H1 (cell line): ENCODE data around the gene MNX1. TPM values are rescaled to one million over a fixed set of nuclear protein-coding genes. Genes with fewer than 3 reads are reported as not detected.

Experiments
- CTCF ChIA-PET: fragments of 300-600 bp; sonication (Branson Sonifier 250); formaldehyde crosslinking; loops from one replicate; lab custom pipeline; 2021; ENCODE audit not compliant: partially characterized antibody; lab: Charles Lee
- POLR2A ChIA-PET: fragments of 300-600 bp; sonication (Branson Sonifier 250); formaldehyde crosslinking; loops from one replicate; lab custom pipeline; 2021; ENCODE audit warnings: inconsistent platforms; ENCODE audit not compliant: partially characterized antibody; lab: Charles Lee
- DNase-seq, 2 experiments: peaks; one replicate each; pipeline versions ENCODE4 v3.0.0 to v3.0.0-alpha.2; 2010 to 2022; ENCODE audit warnings: low spot score in 2 of 2, low read depth in 1 of 2, mixed read lengths in 1 of 2
- FAIRE-seq: peaks from 2 replicates; lab custom pipeline; 2011; peaks lifted over from hg19 to GRCh38; lab: Jason Lieb, UNC
- H2AFZ ChIP-seq: 2 replicates; pipeline ENCODE4 v1.8.1; 2012; ENCODE audit warnings: low read length, inconsistent platforms
- H2AK5ac ChIP-seq: 2 replicates; pipeline ENCODE4 v1.6.1; 2013; ENCODE audit warnings: low read depth, low read length
- H2BK120ac ChIP-seq: replicated peaks from 2 replicates; pipeline ENCODE3; 2013; ENCODE audit warnings: low read depth, low read length, inconsistent platforms
- H2BK12ac ChIP-seq: 2 replicates; pipeline ENCODE4 v1.6.1; 2013; ENCODE audit warnings: low read depth, low read length
- H2BK15ac ChIP-seq: 2 replicates; pipeline ENCODE4 v1.6.1; 2013; ENCODE audit warnings: low read length
- H2BK20ac ChIP-seq: 2 replicates; pipeline ENCODE4 v1.6.1; 2013; ENCODE audit warnings: low read length
- H2BK5ac ChIP-seq: 2 replicates; pipeline ENCODE4 v1.6.1; 2013; ENCODE audit warnings: low read depth, low read length
- H3K14ac ChIP-seq: 2 replicates; pipeline ENCODE4 v1.6.1; 2013; ENCODE audit warnings: inconsistent platforms; ENCODE audit not compliant: insufficient read length
- H3K18ac ChIP-seq: 2 replicates; pipeline ENCODE4 v1.6.1; 2013; ENCODE audit warnings: low read length; ENCODE audit errors: extremely low read depth
- H3K23ac ChIP-seq: 2 replicates; pipeline ENCODE4 v1.6.1; 2013; ENCODE audit warnings: inconsistent platforms; ENCODE audit not compliant: insufficient read length
- H3K23me2 ChIP-seq: 2 replicates; pipeline ENCODE4 v1.6.1; 2013; ENCODE audit warnings: low read depth, low read length
- H3K27ac ChIP-seq: 2 replicates; pipeline ENCODE4 v1.6.1; 2011; ENCODE audit warnings: low read depth, low read length, inconsistent platforms
- H3K27me3 ChIP-seq, 4 experiments: replicated peaks in 1 of 4; 1 replicate in 1 of 4; 2 replicates in 3 of 4; pipeline versions ENCODE4 v1.6.1 to v1.8.1; 2011 to 2013; ENCODE audit warnings: low read length in 3 of 4, mild to moderate bottlenecking in 3 of 4, inconsistent platforms in 2 of 4, mixed read lengths in 2 of 4, moderate library complexity in 1 of 4; ENCODE audit not compliant: control insufficient read depth in 3 of 4, insufficient read depth in 3 of 4; ENCODE audit errors: extremely low read depth in 1 of 4
- H3K36me3 ChIP-seq, 4 experiments: 2 replicates each; pipeline versions ENCODE4 v1.6.1 to v1.8.1; 2011 to 2013; ENCODE audit warnings: mild to moderate bottlenecking in 4 of 4, low read length in 3 of 4, moderate library complexity in 2 of 4, control low read depth in 1 of 4, inconsistent platforms in 1 of 4; ENCODE audit not compliant: insufficient read depth in 4 of 4, control insufficient read depth in 2 of 4
- H3K4ac ChIP-seq: replicated peaks from 2 replicates; pipeline ENCODE3; 2013; ENCODE audit warnings: low read length, low read depth, mixed read lengths, inconsistent platforms; ENCODE audit not compliant: insufficient read length
- H3K4me1 ChIP-seq, 4 experiments: replicated peaks in 1 of 4; 1 replicate in 1 of 4; 2 replicates in 3 of 4; pipeline versions ENCODE4 v1.6.1 to v1.8.1; 2011 to 2013; ENCODE audit warnings: low read length in 3 of 4, inconsistent platforms in 2 of 4, mixed read lengths in 1 of 4; ENCODE audit not compliant: insufficient read depth in 4 of 4, control insufficient read depth in 3 of 4
- H3K4me2 ChIP-seq, 2 experiments: 2 replicates each; pipeline versions ENCODE4 v1.6.1 to v1.8.1; 2011 to 2013; ENCODE audit warnings: low read depth in 2 of 2, low read length in 2 of 2, control low read depth in 1 of 2, inconsistent platforms in 1 of 2, mild to moderate bottlenecking in 1 of 2; ENCODE audit not compliant: insufficient read depth in 1 of 2
- H3K4me3 ChIP-seq, 4 experiments: fragments of 200-600, 300-600 bp in 1 of 4; sonication (generic), shearing (Covaris generic), sonication (Bioruptor Twin) in 1 of 4; 2 replicates each; pipeline versions ENCODE4 v1.5.1 to v1.8.1; 2011 to 2016; ENCODE audit warnings: low read length in 4 of 4, low read depth in 3 of 4, control low read depth in 2 of 4, inconsistent platforms in 2 of 4, mild to moderate bottlenecking in 2 of 4, mixed read lengths in 1 of 4, moderate library complexity in 1 of 4; ENCODE audit not compliant: insufficient read depth in 2 of 4; ENCODE audit errors: extremely low read depth in 1 of 4
- H3K56ac ChIP-seq: replicated peaks from 2 replicates; pipeline ENCODE3; 2013; ENCODE audit warnings: low read depth, mild to moderate bottlenecking, mixed read lengths, low read length, inconsistent platforms; ENCODE audit not compliant: insufficient read length
- H3K79me1 ChIP-seq: 2 replicates; pipeline ENCODE4 v1.6.1; 2013; ENCODE audit warnings: low read depth, low read length, control low read depth
- H3K79me2 ChIP-seq, 2 experiments: 2 replicates each; pipeline versions ENCODE4 v1.6.1 to v1.8.1; 2012 to 2013; ENCODE audit warnings: low read length in 2 of 2, mild to moderate bottlenecking in 2 of 2, inconsistent platforms in 1 of 2; ENCODE audit not compliant: insufficient read depth in 2 of 2, control insufficient read depth in 1 of 2
- H3K9ac ChIP-seq, 4 experiments: replicated peaks in 1 of 4; 1 replicate in 1 of 4; 2 replicates in 3 of 4; pipeline versions ENCODE4 v1.6.1 to v1.8.1; 2011 to 2013; ENCODE audit warnings: low read depth in 3 of 4, low read length in 3 of 4, control low read depth in 2 of 4, mild to moderate bottlenecking in 2 of 4, moderate library complexity in 2 of 4, inconsistent platforms in 1 of 4; ENCODE audit errors: extremely low read depth in 1 of 4
- H3K9me3 ChIP-seq, 2 experiments: 2 replicates each; pipeline versions ENCODE4 v1.6.1 to v1.8.1; 2012 to 2013; ENCODE audit warnings: mild to moderate bottlenecking in 2 of 2, moderate library complexity in 2 of 2, control low read depth in 1 of 2, inconsistent platforms in 1 of 2, low read depth in 1 of 2, low read length in 1 of 2, mixed read lengths in 1 of 2; ENCODE audit not compliant: insufficient read depth in 2 of 2
- H4K20me1 ChIP-seq, 2 experiments: replicated peaks in 1 of 2; 2 replicates each; pipeline versions ENCODE3 to v1.8.1; 2011 to 2013; ENCODE audit warnings: inconsistent platforms in 2 of 2, low read length in 2 of 2, mild to moderate bottlenecking in 1 of 2; ENCODE audit not compliant: insufficient read depth in 2 of 2, control insufficient read depth in 1 of 2
- H4K5ac ChIP-seq: 2 replicates; pipeline ENCODE4 v1.6.1; 2013; ENCODE audit warnings: low read length, low read depth, mixed read lengths, inconsistent platforms; ENCODE audit not compliant: insufficient read length
- H4K8ac ChIP-seq: 2 replicates; pipeline ENCODE4 v1.8.0; 2013; ENCODE audit warnings: mild to moderate bottlenecking, moderate library complexity, low read length, inconsistent platforms; ENCODE audit not compliant: insufficient read depth; ENCODE audit errors: extremely low read depth
- H4K91ac ChIP-seq: replicated peaks from 2 replicates; pipeline ENCODE3; 2013; ENCODE audit warnings: low read length, mixed read lengths, inconsistent platforms; ENCODE audit not compliant: insufficient read length
- CBX8 ChIP-seq: fragments of 300-800, 300-1000 bp; sonication (generic); IDR thresholded peaks from 2 replicates; pipeline ENCODE4 v1.7.1; 2016; ENCODE audit warnings: low read depth, low read length, borderline replicate concordance
- CREB1 ChIP-seq: IDR thresholded peaks from 2 replicates; pipeline ENCODE4 v1.6.1; 2012; ENCODE audit warnings: inconsistent platforms
- EGR1 ChIP-seq: IDR thresholded peaks from 2 replicates; pipeline ENCODE4 v1.6.1; 2011; ENCODE audit warnings: low read depth, low read length, borderline replicate concordance
- GTF2F1 ChIP-seq: IDR thresholded peaks from 2 replicates; pipeline ENCODE4 v1.6.1; 2012; ENCODE audit warnings: low read depth, low read length, improper control_type of control experiment, borderline replicate concordance
- SIN3A ChIP-seq, 2 experiments: IDR thresholded peaks in 1 of 2; conservative IDR thresholded peaks in 1 of 2; 2 replicates each; pipeline ENCODE4 v1.6.1; 2011 to 2012; ENCODE audit warnings: low read length in 2 of 2, improper control_type of control experiment in 1 of 2, low read depth in 1 of 2, mild to moderate bottlenecking in 1 of 2
- TAF1 ChIP-seq: IDR thresholded peaks from 2 replicates; pipeline ENCODE4 v1.6.1; 2011; ENCODE audit warnings: mild to moderate bottlenecking, low read depth, low read length
- ZNF274 ChIP-seq: IDR thresholded peaks from 2 replicates; pipeline ENCODE4 v1.7.0; 2012; ENCODE audit warnings: low read length, borderline replicate concordance; ENCODE audit errors: extremely low read depth
- WGBS, 2 experiments: shearing (Covaris generic) in 1 of 2; methylation state at CpG; one replicate each; pipeline versions ENCODE4 v1.1.6 to v1.1.7; 2013 to 2015; ENCODE audit warnings: low lambda C conversion rate in 2 of 2, mixed read lengths in 2 of 2, inconsistent platforms in 1 of 2, low coverage in 1 of 2, missing lambda C conversion rate in 1 of 2; ENCODE audit not compliant: insufficient replicate concordance in 2 of 2, insufficient coverage in 1 of 2, insufficient read length in 1 of 2; ENCODE audit errors: extremely low coverage in 1 of 2, missing lambda C conversion rate in 1 of 2; 5-methylcytosine and 5-hydroxymethylcytosine counted together
- polyA plus RNA-seq, 7 experiments: library from polyadenylated mRNA; depleted of rRNA in 3 of 7; stranded (reverse) in 5 of 7; unstranded in 2 of 7; fragments of >200 nt in 5 of 7; fragments of 200-250 nt in 2 of 7; gene quantifications; 1 replicate in 5 of 7; 2 replicates in 1 of 7; 4 replicates in 1 of 7; pipeline versions ENCODE4 v1.2.1 to v1.2.3, GENCODE V29; 2011 to 2013; ENCODE audit warnings: missing spikeins in 2 of 7, mixed read lengths in 2 of 7
- total RNA-seq: library from RNA; stranded (reverse); fragmentation: NEBNext Ultra II Directional; extraction: Animal tissue kit (Norgen Biotek cat#: 25700); gene quantifications from 2 replicates; pipeline ENCODE4 v1.2.1, GENCODE V29; 2021

MNX1 gene
- total and polyA plus RNA-seq, 2 of the 8 experiments (the other 6 are each of a cell fraction or from before 2014, with no cell fraction given), result 0.39 TPM; not detected in 1

GRCh38 chr7:157047148-157047547 lies 36.7 kb upstream of the MNX1 start:
- Histone ChIP-seq H3K9ac (no peak overlapping the region), H2AFZ (no peak overlapping the region), H3K23ac (no peak overlapping the region), H4K5ac (no peak overlapping the region), H3K27ac (no peak overlapping the region), H3K79me1 (no peaks in the 10 kb centered on the region), H2AK5ac (no peak overlapping the region), H4K91ac (no peak overlapping the region), H3K4me2 (no peak overlapping the region), H3K79me2 (no peaks in the 10 kb centered on the region), H3K9me3 (no peaks in the 10 kb centered on the region), H3K36me3 (no peaks in the 10 kb centered on the region), H2BK12ac (no peak overlapping the region), H2BK5ac (no peak overlapping the region), H3K4me3 (no peak overlapping the region), H3K56ac (no peak overlapping the region), H3K4ac (no peak overlapping the region), H2BK120ac (no peak overlapping the region), H4K20me1 (no peaks in the 10 kb centered on the region), H3K27me3 (no peaks in the 10 kb centered on the region), H3K23me2 (no peaks in the 10 kb centered on the region), H2BK20ac (no peak overlapping the region), H2BK15ac (no peak overlapping the region), H3K4me1 (no peaks in the 10 kb centered on the region), H3K14ac (no peak overlapping the region), H4K8ac (no peak overlapping the region; the same call in 1 of the 2 replicates), H3K18ac (no peak overlapping the region)
- FAIRE-seq (no peak), DNase-seq (peak in 1 of 2 experiments; percentile 23)
- 91% methylated on average over 6 of the region's 6 CpGs; no CpG with 5 or more reads in 1 of the 2 experiments for WGBS, 2 experiments
- CTCF ChIA-PET, result interaction anchor here (0.6 kb wide), 1 partner anchor 26 kb away, joined by 4 read pairs; no protein-coding TSS in a partner anchor
- TF ChIP-seq TAF1, result no peak
- no peak for TF ChIP-seq ZNF274
- TF ChIP-seq EGR1, result no peak
- no peak for TF ChIP-seq GTF2F1
- no peak for TF ChIP-seq CREB1
- TF ChIP-seq CBX8, result no peak
- no peak for TF ChIP-seq SIN3A (conservative IDR thresholded peaks at IDR 0.05 in 1 of 2, IDR thresholded peaks at IDR 0.05 in 1 of 2; ENCODE audit: low read depth in 1 of 2, low read length in 2 of 2)
- POLR2A ChIA-PET, result no interaction called here
